Transverse colon (tissue), 4 donors: ENCODE data around the gene TRIM45. TPM values are rescaled to one million over a fixed set of nuclear protein-coding genes. Genes with fewer than 3 reads are reported as not detected.

Experiments used
- DNase-seq: peaks from one replicate; pipeline ENCODE4 v3.0.0-alpha.2; 2019
- H3K27ac ChIP-seq, 4 donors: fragments of 200-600 bp; sonication (generic); 2 replicates each; pipeline ENCODE4 v1.5.1; 2016 to 2018; ENCODE audit warnings: inconsistent platforms in 4 of 4
- H3K27me3 ChIP-seq: fragments of 200-600 bp; sonication (generic); 2 replicates; pipeline ENCODE4 v1.5.1; 2017; ENCODE audit warnings: inconsistent platforms
- H3K36me3 ChIP-seq, 4 donors: fragments of 200-600 bp; sonication (generic); 2 replicates each; pipeline ENCODE4 v1.5.1; 2017 to 2019; ENCODE audit warnings: inconsistent platforms in 4 of 4
- H3K4me1 ChIP-seq, 4 donors: fragments of 200-600 bp; sonication (generic); 2 replicates each; pipeline ENCODE4 v1.5.1; 2017 to 2020; ENCODE audit warnings: inconsistent platforms in 4 of 4
- H3K4me3 ChIP-seq, 4 donors: fragments of 200-600 bp; sonication (generic); 1 replicate in 1 of 4; 2 replicates in 3 of 4; pipeline versions ENCODE4 v1.5.1 to v1.6.1; 2017 to 2019; ENCODE audit warnings: inconsistent platforms in 4 of 4
- H3K9me3 ChIP-seq, 2 donors: fragments of 200-600 bp; sonication (generic); 2 replicates each; pipeline ENCODE4 v1.5.1; 2017 to 2019; ENCODE audit warnings: inconsistent platforms in 2 of 2
- EP300 ChIP-seq: sonication (generic); formaldehyde crosslinking; IDR thresholded peaks from one replicate; pipeline ENCODE4 v1.6.1; 2017; ENCODE audit warnings: antibody characterized with exemption, low read depth
- POLR2A ChIP-seq: fragments of 450-650 bp; IDR thresholded peaks from one replicate; pipeline ENCODE4 v1.6.1; 2016; ENCODE audit warnings: antibody characterized with exemption, mild to moderate bottlenecking, moderate library complexity
- POLR2AphosphoS5 ChIP-seq, 3 donors: sonication (generic); formaldehyde crosslinking; IDR thresholded peaks; one replicate each; pipeline ENCODE4 v1.6.1; 2016; ENCODE audit warnings: antibody characterized with exemption in 3 of 3
- WGBS, 2 donors: methylation state at CpG; one replicate each; pipeline ENCODE4 v1.1.5; 2018; ENCODE audit warnings: low coverage in 1 of 2; 5-methylcytosine and 5-hydroxymethylcytosine counted together
- in situ Hi-C, 4 donors: fragments of 200-750 bp; cut with MboI; loops; one replicate each; pipeline versions ENCODE4 v1.15.0 to v1.15.1; 2017; ENCODE audit warnings: low sequenced_read_pairs in 3 of 4, low pct_ligation_motif_present in 1 of 4, low pct_unique_long_range_greater_than_20kb in 1 of 4
- intact Hi-C: fragments of 100-400 bp; cut with DNase I; formaldehyde crosslinking; loops from one replicate; pipeline ENCODE4 v1.15.1; 2023; ENCODE audit warnings: low total_unique reads
- total RNA-seq, 4 donors: library from RNA; depleted of rRNA; stranded (reverse); fragments of >200 nt; gene quantifications; one replicate each; pipeline ENCODE4 v1.1.0, GENCODE V29; 2016
- TF ChIP-seq, protein P1 (sequence below), 5 experiments: fragments of 200-600 bp in 3 of 5; fragments of 450-650 bp in 2 of 5; sonication (generic) in 3 of 5; IDR thresholded peaks; 1 replicate in 2 of 5; 2 replicates in 3 of 5; pipeline ENCODE4 v1.5.1; 2016 to 2017; ENCODE audit warnings: antibody characterized with exemption in 5 of 5, inconsistent platforms in 3 of 5, mild to moderate bottlenecking in 2 of 5, moderate library complexity in 1 of 5

Gene TRIM45
- total RNA-seq, 4 donors from 2014 or later: 2.6 to 106 (median 3.1) TPM

DNA sequence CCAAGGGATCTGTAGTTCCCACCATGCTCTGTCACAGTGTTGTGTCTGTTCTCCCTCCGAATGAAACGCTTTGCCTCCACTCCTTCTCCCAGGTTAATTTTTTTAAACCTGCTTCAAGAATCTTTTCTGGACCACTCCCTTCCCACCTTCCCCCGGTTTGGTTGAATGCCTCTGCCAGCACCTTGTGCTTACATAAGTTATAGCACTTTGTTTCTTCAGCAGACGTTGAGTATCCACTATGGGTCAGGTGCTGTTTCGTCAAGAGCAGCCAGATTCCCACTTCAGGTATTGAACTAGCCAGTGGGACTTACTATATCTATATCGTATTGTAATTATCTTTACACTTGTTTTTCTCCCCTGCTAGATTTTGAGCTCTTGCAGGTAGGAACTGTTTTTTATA is 33.9 kb downstream of the TRIM45 start:
- intact Hi-C loops: no loop called here
- no peaks in the 10 kb centered on the region for H3K27me3 ChIP-seq
- DNase-seq: no peak
- in situ Hi-C loops: no loop called here
- H3K9me3 ChIP-seq: no peaks in the 10 kb centered on the region
- peaks cover 0 to 20% (median 6%) of the 10 kb centered on the region in 4 donors for H3K36me3 ChIP-seq
- 94% methylated on average over 5 to 6 of the region's 6 CpGs for WGBS, 2 donors
- no peak for TF ChIP-seq POLR2AphosphoS5 (IDR thresholded peaks at IDR 0.05)
- TF ChIP-seq, protein P1, sequence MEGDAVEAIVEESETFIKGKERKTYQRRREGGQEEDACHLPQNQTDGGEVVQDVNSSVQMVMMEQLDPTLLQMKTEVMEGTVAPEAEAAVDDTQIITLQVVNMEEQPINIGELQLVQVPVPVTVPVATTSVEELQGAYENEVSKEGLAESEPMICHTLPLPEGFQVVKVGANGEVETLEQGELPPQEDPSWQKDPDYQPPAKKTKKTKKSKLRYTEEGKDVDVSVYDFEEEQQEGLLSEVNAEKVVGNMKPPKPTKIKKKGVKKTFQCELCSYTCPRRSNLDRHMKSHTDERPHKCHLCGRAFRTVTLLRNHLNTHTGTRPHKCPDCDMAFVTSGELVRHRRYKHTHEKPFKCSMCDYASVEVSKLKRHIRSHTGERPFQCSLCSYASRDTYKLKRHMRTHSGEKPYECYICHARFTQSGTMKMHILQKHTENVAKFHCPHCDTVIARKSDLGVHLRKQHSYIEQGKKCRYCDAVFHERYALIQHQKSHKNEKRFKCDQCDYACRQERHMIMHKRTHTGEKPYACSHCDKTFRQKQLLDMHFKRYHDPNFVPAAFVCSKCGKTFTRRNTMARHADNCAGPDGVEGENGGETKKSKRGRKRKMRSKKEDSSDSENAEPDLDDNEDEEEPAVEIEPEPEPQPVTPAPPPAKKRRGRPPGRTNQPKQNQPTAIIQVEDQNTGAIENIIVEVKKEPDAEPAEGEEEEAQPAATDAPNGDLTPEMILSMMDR (IDR thresholded peaks at IDR 0.05): no peak
- TF ChIP-seq EP300: no peak
- TF ChIP-seq POLR2A: no peak
- peaks cover 0 to 3% (median 0%) of the 10 kb centered on the region in 4 donors for H3K4me1 ChIP-seq
- H3K4me3 ChIP-seq: no peak overlapping the region
- no peak overlapping the region for H3K27ac ChIP-seq

DNA sequence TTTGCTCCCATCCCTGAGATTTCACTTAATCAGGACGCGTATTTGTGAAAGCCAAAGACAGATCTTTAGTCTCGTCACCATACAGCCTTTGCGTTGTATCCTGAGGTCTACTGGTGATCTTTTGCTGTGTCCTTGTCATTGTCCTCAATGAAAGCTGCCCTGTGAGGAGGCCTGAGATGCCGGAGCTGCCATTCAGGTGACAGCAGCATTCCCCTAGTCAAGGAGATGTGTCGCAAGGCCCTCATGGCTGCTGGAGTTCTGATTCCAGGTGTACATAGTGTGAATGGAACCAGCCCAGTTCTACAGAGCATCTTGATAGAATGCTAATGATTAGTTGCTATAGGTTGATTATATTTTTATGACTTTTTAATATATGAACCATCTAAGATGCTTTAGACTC is 37.3 kb downstream of the TRIM45 start:
- in situ Hi-C loops: no loop called here
- H3K27me3 ChIP-seq: no peaks in the 10 kb centered on the region
- no peak overlapping the region for H3K4me3 ChIP-seq
- H3K4me1 ChIP-seq: no peaks in the 10 kb centered on the region
- TF ChIP-seq POLR2A (no peak), POLR2AphosphoS5 (IDR thresholded peaks at IDR 0.05) (no peak), EP300 (no peak)
- TF ChIP-seq, protein P1 (IDR thresholded peaks at IDR 0.05): no peak
- 94% methylated on average over 5 of the region's 6 CpGs; no CpG with 5 or more reads in 1 of the 2 donors for WGBS, 2 donors
- DNase-seq: no peak
- H3K27ac ChIP-seq: no peak overlapping the region
- intact Hi-C loops: no loop called here
- H3K9me3 ChIP-seq: no peaks in the 10 kb centered on the region
- peaks cover 0 to 31% (median 2%) of the 10 kb centered on the region in 4 donors for H3K36me3 ChIP-seq

DNA sequence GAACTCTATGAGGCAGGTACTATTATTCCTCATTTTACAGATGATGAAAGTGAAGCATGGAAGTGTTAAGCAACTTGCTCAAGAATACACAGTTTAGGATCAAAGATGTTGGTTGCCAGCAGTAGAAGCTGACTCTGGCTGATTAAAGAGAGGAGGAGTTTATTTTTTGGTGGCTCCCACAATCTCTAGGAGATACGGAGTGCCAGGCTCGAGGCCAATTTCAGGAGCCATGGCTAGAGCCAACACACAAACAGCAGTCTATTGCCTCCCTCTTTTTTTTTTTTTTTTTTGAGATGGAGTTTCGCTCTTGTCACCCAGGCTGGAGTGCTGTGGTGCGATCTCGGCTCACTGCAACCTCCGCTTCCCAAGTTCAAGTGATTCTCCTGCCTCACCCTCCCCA is 41.8 kb downstream of the TRIM45 start:
- Histone ChIP-seq H3K9me3 (no peaks in the 10 kb centered on the region), H3K4me3 (no peak overlapping the region), H3K36me3 (peaks cover 0 to 62% (median 18%) of the 10 kb centered on the region in 4 donors), H3K27ac (no peak overlapping the region), H3K27me3 (no peaks in the 10 kb centered on the region), H3K4me1 (no peaks in the 10 kb centered on the region)
- intact Hi-C loops (no loop called here), in situ Hi-C loops (loop anchor here in 1 of 4 donors (10.0 kb wide), 1 partner anchor 205 kb away; no protein-coding TSS in a partner anchor)
- TF ChIP-seq POLR2A (no peak), EP300 (no peak), POLR2AphosphoS5 (IDR thresholded peaks at IDR 0.05) (no peak)
- TF ChIP-seq, protein P1 (IDR thresholded peaks at IDR 0.05): no peak
- DNase-seq: no peak
- 94 to 97% methylated on average over 2 to 6 of the region's 6 CpGs for WGBS, 2 donors

DNA sequence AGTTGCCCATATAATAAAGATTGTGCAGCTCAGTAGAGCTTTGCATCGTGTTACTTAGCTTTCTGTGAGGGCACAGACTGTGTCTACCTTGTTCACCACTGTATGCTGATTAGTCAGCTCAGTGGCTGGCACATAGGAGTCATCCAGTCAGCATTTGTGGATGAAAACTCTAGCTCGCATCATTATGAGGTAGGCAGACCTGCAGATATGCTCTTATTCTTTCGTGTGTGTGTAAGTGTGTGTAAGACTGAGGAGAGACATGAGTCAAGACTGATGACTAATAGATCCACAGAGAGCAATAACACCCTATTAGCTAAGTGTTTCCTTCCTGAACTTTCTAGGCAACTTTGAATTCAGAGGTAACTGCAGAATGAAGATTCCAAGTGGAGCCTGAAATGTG is 44.3 kb downstream of the TRIM45 start:
- no peak for DNase-seq
- Histone ChIP-seq H3K36me3 (peaks cover 0 to 60% (median 16%) of the 10 kb centered on the region in 4 donors), H3K27ac (no peak overlapping the region), H3K4me3 (no peak overlapping the region), H3K9me3 (no peaks in the 10 kb centered on the region), H3K27me3 (no peaks in the 10 kb centered on the region), H3K4me1 (no peaks in the 10 kb centered on the region)
- no peak for TF ChIP-seq POLR2A
- TF ChIP-seq, protein P1 (IDR thresholded peaks at IDR 0.05): no peak
- TF ChIP-seq POLR2AphosphoS5 (IDR thresholded peaks at IDR 0.05): no peak
- no peak for TF ChIP-seq EP300
- intact Hi-C loops (no loop called here), in situ Hi-C loops (loop anchor here in 1 of 4 donors (10.0 kb wide), 1 partner anchor 208 kb away; no protein-coding TSS in a partner anchor)
- 44 to 48% methylated on average over 3 of the region's 3 CpGs for WGBS, 2 donors
